Nephron (organoid): ENCODE results near the gene KRT222.

Experiments
- H3K27ac Mint-ChIP-seq, 3 experiments: 2 replicates each; pipeline ENCODE4 v1.8.0; 2020; ENCODE audit warnings: mixed read lengths in 3 of 3, mild to moderate bottlenecking in 2 of 3, moderate library complexity in 1 of 3
- H3K27me3 Mint-ChIP-seq: 2 replicates; pipeline ENCODE4 v1.8.0; 2021; ENCODE audit warnings: low read depth, mild to moderate bottlenecking, moderate library complexity, mixed read lengths
- H3K36me3 Mint-ChIP-seq: 2 replicates; pipeline ENCODE4 v1.8.0; 2020; ENCODE audit warnings: low read depth, mixed read lengths
- H3K4me1 Mint-ChIP-seq: 2 replicates; pipeline ENCODE4 v1.8.0; 2020; ENCODE audit warnings: mixed read lengths
- H3K4me3 Mint-ChIP-seq, 3 experiments: 2 replicates each; pipeline ENCODE4 v1.8.0; 2020; ENCODE audit warnings: mild to moderate bottlenecking in 3 of 3, mixed read lengths in 3 of 3, moderate library complexity in 2 of 3
- H3K9me3 Mint-ChIP-seq: 2 replicates; pipeline ENCODE4 v1.8.0; 2020; ENCODE audit warnings: mixed read lengths
- TF ChIP-seq, protein P1 (sequence below), 3 experiments: fragments of 200-600 bp; sonication (generic); IDR thresholded peaks; one replicate each; pipeline ENCODE4 v1.5.0; 2021; ENCODE audit warnings: antibody characterized with exemption in 3 of 3; ENCODE audit not compliant: unreplicated experiment in 3 of 3

Gene KRT222

DNA sequence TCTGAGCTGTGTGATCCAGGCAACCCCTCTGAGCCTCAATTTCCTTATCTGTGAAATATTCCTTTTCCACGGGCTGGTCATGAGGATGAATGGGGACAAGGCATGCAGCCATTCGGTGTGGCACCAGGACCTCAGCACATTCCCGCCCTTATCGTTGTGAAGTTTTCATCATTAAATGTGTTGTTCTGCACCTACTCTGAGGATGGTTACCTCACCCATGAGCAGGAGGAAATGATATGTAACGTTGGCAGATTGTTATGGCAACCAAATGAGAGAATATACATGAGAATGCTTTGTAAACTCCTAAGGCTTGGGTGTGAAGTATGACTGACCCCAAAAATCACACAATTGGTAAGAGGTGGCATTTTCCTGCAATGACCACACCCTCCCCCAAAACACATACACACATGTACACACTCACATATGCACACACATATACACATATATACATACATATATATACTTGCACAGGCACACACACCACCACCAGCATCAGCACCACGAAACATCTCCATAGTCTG is 56.9 kb downstream of the KRT222 start:
- no peak overlapping the region for H3K4me3 Mint-ChIP-seq
- H3K9me3 Mint-ChIP-seq, result no peaks in the 10 kb centered on the region
- H3K27ac Mint-ChIP-seq, result no peak overlapping the region
- H3K4me1 Mint-ChIP-seq, result no peaks in the 10 kb centered on the region
- H3K36me3 Mint-ChIP-seq, result no peaks in the 10 kb centered on the region
- TF ChIP-seq, protein P1, sequence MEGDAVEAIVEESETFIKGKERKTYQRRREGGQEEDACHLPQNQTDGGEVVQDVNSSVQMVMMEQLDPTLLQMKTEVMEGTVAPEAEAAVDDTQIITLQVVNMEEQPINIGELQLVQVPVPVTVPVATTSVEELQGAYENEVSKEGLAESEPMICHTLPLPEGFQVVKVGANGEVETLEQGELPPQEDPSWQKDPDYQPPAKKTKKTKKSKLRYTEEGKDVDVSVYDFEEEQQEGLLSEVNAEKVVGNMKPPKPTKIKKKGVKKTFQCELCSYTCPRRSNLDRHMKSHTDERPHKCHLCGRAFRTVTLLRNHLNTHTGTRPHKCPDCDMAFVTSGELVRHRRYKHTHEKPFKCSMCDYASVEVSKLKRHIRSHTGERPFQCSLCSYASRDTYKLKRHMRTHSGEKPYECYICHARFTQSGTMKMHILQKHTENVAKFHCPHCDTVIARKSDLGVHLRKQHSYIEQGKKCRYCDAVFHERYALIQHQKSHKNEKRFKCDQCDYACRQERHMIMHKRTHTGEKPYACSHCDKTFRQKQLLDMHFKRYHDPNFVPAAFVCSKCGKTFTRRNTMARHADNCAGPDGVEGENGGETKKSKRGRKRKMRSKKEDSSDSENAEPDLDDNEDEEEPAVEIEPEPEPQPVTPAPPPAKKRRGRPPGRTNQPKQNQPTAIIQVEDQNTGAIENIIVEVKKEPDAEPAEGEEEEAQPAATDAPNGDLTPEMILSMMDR (IDR thresholded peaks at IDR 0.05; ENCODE audit: unreplicated experiment in 3 of 3), result no peak
- H3K27me3 Mint-ChIP-seq, result peaks cover 27% of the 10 kb centered on the region

- Mint-ChIP-seq H3K27ac (no peak overlapping the region), H3K27me3 (peaks cover 27% of the 10 kb centered on the region), H3K4me1 (no peaks in the 10 kb centered on the region), H3K36me3 (no peaks in the 10 kb centered on the region), H3K9me3 (no peaks in the 10 kb centered on the region), H3K4me3 (no peak overlapping the region)
- TF ChIP-seq, protein P1 (IDR thresholded peaks at IDR 0.05; ENCODE audit: unreplicated experiment in 3 of 3), result no peak
These were observed 57.3 kb downstream of the KRT222 start for GRCh38 chr17:40607641-40608040.

- Mint-ChIP-seq H3K9me3 (no peaks in the 10 kb centered on the region), H3K36me3 (no peaks in the 10 kb centered on the region), H3K27me3 (peaks cover 21% of the 10 kb centered on the region), H3K4me1 (no peaks in the 10 kb centered on the region), H3K4me3 (no peak overlapping the region), H3K27ac (no peak overlapping the region)
- TF ChIP-seq, protein P1 (IDR thresholded peaks at IDR 0.05; ENCODE audit: unreplicated experiment in 3 of 3), result no peak
These were observed 58.2 kb downstream of the KRT222 start for GRCh38 chr17:40606548-40607353.

DNA sequence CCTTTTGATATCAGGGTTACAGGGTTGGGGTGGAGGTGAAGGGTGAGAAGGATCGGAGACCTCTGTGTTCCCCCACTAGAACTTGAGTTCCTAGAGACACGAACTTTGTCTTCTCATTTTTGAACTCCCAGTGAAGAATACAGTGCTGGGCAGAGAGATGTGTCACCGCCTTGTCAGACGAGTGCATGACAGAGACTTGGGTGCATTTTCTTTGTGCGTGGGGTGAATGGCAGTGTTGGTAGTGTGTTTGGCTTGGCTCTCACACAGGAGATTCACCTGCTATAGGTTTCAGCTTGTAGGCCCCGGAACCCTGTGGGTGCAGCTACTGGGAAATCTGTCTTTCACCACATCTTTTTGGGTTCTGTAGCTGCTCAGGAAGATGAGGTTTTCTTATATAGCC is 59.7 kb downstream of the KRT222 start:
- no peak overlapping the region for H3K4me3 Mint-ChIP-seq
- H3K27me3 Mint-ChIP-seq, result peaks cover 17% of the 10 kb centered on the region
- no peaks in the 10 kb centered on the region for H3K9me3 Mint-ChIP-seq
- no peaks in the 10 kb centered on the region for H3K4me1 Mint-ChIP-seq
- H3K27ac Mint-ChIP-seq, result no peak overlapping the region
- no peaks in the 10 kb centered on the region for H3K36me3 Mint-ChIP-seq
- TF ChIP-seq, protein P1 (IDR thresholded peaks at IDR 0.05; ENCODE audit: unreplicated experiment in 3 of 3), result no peak
